8988T (cell line): ENCODE results near the gene FKBP5.
A peak's percentile ranks its signal among the peaks of the same experiment; 100 is the strongest.
"Not testable (repeated sequence)": the region's sequence is repeated elsewhere in the genome, so short reads cannot be mapped to it uniquely, and the experiment has no call there.

Experiments
- DNase-seq: peaks from one replicate; pipeline ENCODE4 v3.0.0; 2011

FKBP5 gene

GRCh38 chr6:35687658-35688604 is 784 bp downstream of the FKBP5 start:
- peak; percentile 18 for DNase-seq

GRCh38 chr6:35686873-35687555 is 1.7 kb downstream of the FKBP5 start:
- no peak for DNase-seq

GRCh38 chr6:35686436-35686835 is 2.3 kb downstream of the FKBP5 start:
- DNase-seq: no peak

- no peak for DNase-seq
These were observed 5.4 kb downstream of the FKBP5 start for GRCh38 chr6:35683267-35683666.

- DNase-seq: no peak
These were observed 7.4 kb downstream of the FKBP5 start for GRCh38 chr6:35681298-35681697.

- no peak for DNase-seq
These were observed 9.3 kb downstream of the FKBP5 start for GRCh38 chr6:35679399-35679798.

- DNase-seq: no peak
These were observed 9.9 kb downstream of the FKBP5 start for GRCh38 chr6:35678814-35679213.

GRCh38 chr6:35678021-35678654 is 10.6 kb downstream of the FKBP5 start:
- DNase-seq: no peak

- DNase-seq: no peak
These were observed 11.3 kb downstream of the FKBP5 start for GRCh38 chr6:35677456-35677855.

- DNase-seq: no peak
These were observed 12.8 kb downstream of the FKBP5 start for GRCh38 chr6:35675871-35676459.

- DNase-seq: no peak
These were observed 14.1 kb downstream of the FKBP5 start for GRCh38 chr6:35674594-35674993.

- no peak for DNase-seq
These were observed 15.0 kb downstream of the FKBP5 start for GRCh38 chr6:35673755-35674154.

- DNase-seq: not testable (repeated sequence)
These were observed 15.4 kb downstream of the FKBP5 start for GRCh38 chr6:35673284-35673666.

GRCh38 chr6:35670453-35670852 is 18.3 kb downstream of the FKBP5 start:
- DNase-seq: not testable (repeated sequence)

- DNase-seq: no peak
These were observed 19.2 kb downstream of the FKBP5 start for GRCh38 chr6:35669451-35670045.

GRCh38 chr6:35668744-35669450 is 19.8 kb downstream of the FKBP5 start:
- DNase-seq: no peak

GRCh38 chr6:35668096-35668495 is 20.6 kb downstream of the FKBP5 start:
- DNase-seq: no peak

GRCh38 chr6:35665573-35665972 is 23.1 kb downstream of the FKBP5 start:
- no peak for DNase-seq

GRCh38 chr6:35664945-35665344 is 23.8 kb downstream of the FKBP5 start:
- no peak for DNase-seq

GRCh38 chr6:35663447-35664235 is 25.1 kb downstream of the FKBP5 start:
- DNase-seq: no peak

GRCh38 chr6:35662999-35663398 is 25.7 kb downstream of the FKBP5 start:
- DNase-seq: no peak
